RWPE2 (cell line): ENCODE measurements around the gene KARS1.

Experiments
- ATAC-seq: fragments of 200-7000 bp; cut with Tn5 transposase; 3 replicates; pipeline ENCODE4 v1.9.1; 2021; ENCODE audit warnings: low read depth
- DNase-seq: peaks from one replicate; pipeline ENCODE4 v3.0.0-alpha.2; 2020; ENCODE audit warnings: low spot score
- H3K27ac ChIP-seq: fragments of 450-650 bp; 2 replicates; pipeline ENCODE4 v1.5.1; 2017; ENCODE audit warnings: mild to moderate bottlenecking; ENCODE audit not compliant: poor library complexity, severe bottlenecking
- H3K27me3 ChIP-seq: fragments of 250-450 bp; sonication (Bioruptor Pico); 2 replicates; pipeline ENCODE4 v1.5.1; 2021; ENCODE audit warnings: mild to moderate bottlenecking, moderate library complexity; ENCODE audit not compliant: insufficient read depth, poor library complexity, severe bottlenecking
- H3K36me3 ChIP-seq: fragments of 250-450 bp; sonication (Bioruptor Pico); 2 replicates; pipeline ENCODE4 v1.5.1; 2020; ENCODE audit warnings: low read depth, mild to moderate bottlenecking, moderate library complexity
- H3K4me1 ChIP-seq: fragments of 250-450 bp; sonication (Bioruptor Pico); 2 replicates; pipeline ENCODE4 v1.5.1; 2021; ENCODE audit warnings: mild to moderate bottlenecking, moderate library complexity; ENCODE audit not compliant: insufficient read depth, poor library complexity, severe bottlenecking
- H3K4me3 ChIP-seq: fragments of 250-450 bp; sonication (Bioruptor Pico); 2 replicates; pipeline ENCODE4 v1.5.1; 2021; ENCODE audit warnings: mild to moderate bottlenecking, moderate library complexity; ENCODE audit not compliant: severe bottlenecking
- H3K9me3 ChIP-seq: fragments of 250-450 bp; sonication (Bioruptor Pico); 2 replicates; pipeline ENCODE4 v1.5.1; 2021; ENCODE audit warnings: mild to moderate bottlenecking, moderate library complexity; ENCODE audit not compliant: severe bottlenecking
- CTCF ChIP-seq: fragments of 450-650 bp; IDR thresholded peaks from one replicate; pipeline ENCODE4 v1.5.1; 2017; ENCODE audit warnings: mild to moderate bottlenecking, moderate library complexity; ENCODE audit not compliant: poor library complexity, severe bottlenecking

The KARS1 gene

GRCh38 chr16:75590920-75591843, 56.3 kb downstream of the KARS1 start:
- DNase-seq (no peak), ATAC-seq (no peak)
- no peaks in the 10 kb centered on the region for H3K27me3 ChIP-seq
- H3K36me3 ChIP-seq: peaks cover 23% of the 10 kb centered on the region
- H3K4me3 ChIP-seq: no peak overlapping the region
- H3K4me1 ChIP-seq: peaks cover 16% of the 10 kb centered on the region
- H3K27ac ChIP-seq: no peak overlapping the region
- TF ChIP-seq CTCF: no peak
- H3K9me3 ChIP-seq: no peaks in the 10 kb centered on the region

- Histone ChIP-seq H3K27ac (no peak overlapping the region), H3K4me3 (no peak overlapping the region), H3K27me3 (no peaks in the 10 kb centered on the region), H3K4me1 (peaks cover 6% of the 10 kb centered on the region), H3K36me3 (peaks cover 13% of the 10 kb centered on the region), H3K9me3 (no peaks in the 10 kb centered on the region)
- DNase-seq (no peak), ATAC-seq (no peak)
- no peak for TF ChIP-seq CTCF
Observed at GRCh38 chr16:75589306-75589705, 58.2 kb downstream of the KARS1 start.

DNA sequence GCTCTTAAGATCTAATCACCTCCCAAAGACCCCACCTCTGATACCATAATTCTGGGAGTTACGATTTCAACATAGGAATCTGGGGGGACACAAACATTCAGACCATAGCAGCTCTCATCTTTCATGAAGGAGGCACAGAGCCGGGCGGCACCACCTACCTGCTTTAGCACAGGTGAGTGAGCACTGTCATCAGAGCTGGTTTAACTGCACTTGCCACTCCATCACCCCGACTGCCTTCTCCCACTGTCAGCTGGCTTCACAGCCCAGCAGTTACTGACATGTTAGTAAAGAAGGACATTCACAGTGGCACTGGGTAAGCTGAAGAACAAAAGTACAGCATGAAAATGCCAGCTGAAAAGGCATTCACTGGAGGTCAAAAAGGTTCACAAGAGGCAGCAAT, 58.7 kb downstream of the KARS1 start:
- H3K4me1 ChIP-seq: peaks cover under 1% of the 10 kb centered on the region
- no peak for TF ChIP-seq CTCF
- H3K9me3 ChIP-seq: no peaks in the 10 kb centered on the region
- no peak overlapping the region for H3K4me3 ChIP-seq
- DNase-seq (no peak), ATAC-seq (no peak)
- no peak overlapping the region for H3K27ac ChIP-seq
- H3K27me3 ChIP-seq: no peaks in the 10 kb centered on the region
- H3K36me3 ChIP-seq: peaks cover 8% of the 10 kb centered on the region

GRCh38 chr16:75584108-75584507, 63.4 kb downstream of the KARS1 start:
- H3K27me3 ChIP-seq: no peaks in the 10 kb centered on the region
- DNase-seq: no peak
- no peak overlapping the region for H3K4me3 ChIP-seq
- no peak for ATAC-seq
- no peak for TF ChIP-seq CTCF
- no peaks in the 10 kb centered on the region for H3K9me3 ChIP-seq
- no peak overlapping the region for H3K27ac ChIP-seq
- no peaks in the 10 kb centered on the region for H3K4me1 ChIP-seq
- H3K36me3 ChIP-seq: peaks cover 20% of the 10 kb centered on the region

- Histone ChIP-seq H3K4me1 (no peaks in the 10 kb centered on the region), H3K9me3 (no peaks in the 10 kb centered on the region), H3K36me3 (peaks cover 57% of the 10 kb centered on the region), H3K4me3 (no peak overlapping the region), H3K27ac (no peak overlapping the region), H3K27me3 (no peaks in the 10 kb centered on the region)
- TF ChIP-seq CTCF: no peak
- ATAC-seq: no peak
- DNase-seq: no peak
Observed at GRCh38 chr16:75579281-75579834, 68.1 kb downstream of the KARS1 start.
